Smooth muscle cell (in vitro differentiated cells): ENCODE measurements around the gene EFL1. TPM values are rescaled to one million over a fixed set of nuclear protein-coding genes. Genes with fewer than 3 reads are reported as not detected.

ENCODE experiments used
- DNase-seq: peaks from one replicate; lab custom pipeline; 2025; ENCODE audit not compliant: unreplicated experiment; lab: John Stamatoyannopoulos, UW
- H2AFZ ChIP-seq: fragments of 200-600 bp; sonication (generic); 2 replicates; pipeline ENCODE4 v1.6.0; 2016; ENCODE audit warnings: antibody characterized with exemption, low read depth, mild to moderate bottlenecking
- H3F3A ChIP-seq: fragments of 200-600 bp; sonication (generic); 2 replicates; pipeline ENCODE4 v1.6.0; 2017; ENCODE audit warnings: antibody characterized with exemption, low read depth
- H3K27ac ChIP-seq: fragments of 200-600 bp; sonication (generic); 2 replicates; pipeline ENCODE4 v1.5.1; 2016; ENCODE audit warnings: low read depth, mild to moderate bottlenecking
- H3K27me3 ChIP-seq: fragments of 200-600 bp; sonication (generic); 2 replicates; pipeline ENCODE4 v1.6.1; 2016; ENCODE audit warnings: low read depth, mild to moderate bottlenecking
- H3K36me3 ChIP-seq: fragments of 200-600 bp; sonication (generic); 2 replicates; pipeline ENCODE4 v1.5.1; 2016; ENCODE audit warnings: low read depth
- H3K4me1 ChIP-seq: fragments of 200-600 bp; sonication (generic); 2 replicates; pipeline ENCODE4 v1.5.1; 2016; ENCODE audit warnings: low read depth
- H3K4me2 ChIP-seq: fragments of 200-600 bp; sonication (generic); 2 replicates; pipeline ENCODE4 v1.6.0; 2016; ENCODE audit warnings: mild to moderate bottlenecking
- H3K4me3 ChIP-seq: fragments of 200-600 bp; sonication (generic); 2 replicates; pipeline ENCODE4 v1.5.1; 2016; ENCODE audit warnings: mild to moderate bottlenecking
- H3K79me2 ChIP-seq: fragments of 200-600 bp; sonication (generic); 2 replicates; pipeline ENCODE4 v1.6.0; 2016; ENCODE audit warnings: low read depth, mild to moderate bottlenecking
- H3K9ac ChIP-seq: fragments of 200-600 bp; sonication (generic); 2 replicates; pipeline ENCODE4 v1.6.0; 2016; ENCODE audit warnings: low read depth
- H3K9me3 ChIP-seq: fragments of 200-600 bp; sonication (generic); replicated peaks from 2 replicates; pipeline ENCODE4 v1.5.1; 2016; ENCODE audit warnings: low read depth
- H4K20me1 ChIP-seq: fragments of 200-600 bp; sonication (generic); 2 replicates; pipeline ENCODE4 v1.6.0; 2016; ENCODE audit warnings: low read depth
- WGBS: methylation state at CpG from one replicate; pipeline ENCODE4 v1.1.7; 2016; ENCODE audit warnings: low lambda C conversion rate; 5-methylcytosine and 5-hydroxymethylcytosine counted together
- polyA plus RNA-seq: library from polyadenylated mRNA; unstranded; fragments of >200 nt; fragmentation: Nextera tagmentation; extraction: Ambion mirVana; gene quantifications from 2 replicates; pipeline ENCODE4 v1.2.1, GENCODE V29; 2016
- total RNA-seq: library from RNA; depleted of rRNA; stranded (reverse); fragments of >200 nt; gene quantifications from 2 replicates; pipeline ENCODE4 v1.2.3, GENCODE V29; 2014
- TF ChIP-seq, protein P1 (sequence below): fragments of 200-600 bp; sonication (generic); IDR thresholded peaks from 2 replicates; pipeline ENCODE4 v1.5.1; 2017; ENCODE audit warnings: borderline replicate concordance, mild to moderate bottlenecking, antibody characterized with exemption; ENCODE audit not compliant: insufficient read depth, poor library complexity, severe bottlenecking

EFL1 gene
- total and polyA plus RNA-seq, 2 experiments from 2014 or later, result 4.5 to 12.8 TPM

DNA sequence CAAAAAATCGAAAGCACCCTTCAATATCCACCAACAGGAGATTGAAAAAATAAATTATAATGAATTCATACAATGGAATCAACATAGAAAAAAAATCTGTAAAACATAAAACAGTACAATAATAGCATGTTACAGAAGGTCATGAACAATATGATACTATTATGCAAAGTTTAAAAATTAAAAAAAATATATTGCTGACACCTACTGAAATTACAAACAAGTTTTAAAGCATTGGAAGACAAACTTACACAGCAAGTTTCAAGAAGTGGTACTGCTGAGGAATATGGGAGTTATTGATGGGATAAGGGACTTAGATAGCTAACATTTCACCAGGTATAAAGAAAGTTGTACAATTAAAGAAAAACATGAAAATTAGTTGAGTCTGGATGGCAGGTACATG lies 89.4 kb downstream of the EFL1 start:
- no peaks in the 10 kb centered on the region for H3F3A ChIP-seq
- WGBS, result 94% methylated on average over 1 of the region's 1 CpG
- no peak overlapping the region for H3K4me2 ChIP-seq
- H3K36me3 ChIP-seq, result no peaks in the 10 kb centered on the region
- H3K27me3 ChIP-seq, result no peaks in the 10 kb centered on the region
- H3K9ac ChIP-seq, result no peak overlapping the region
- no peaks in the 10 kb centered on the region for H3K9me3 ChIP-seq
- no peaks in the 10 kb centered on the region for H3K4me1 ChIP-seq
- H4K20me1 ChIP-seq, result no peaks in the 10 kb centered on the region
- no peak overlapping the region for H3K4me3 ChIP-seq
- no peaks in the 10 kb centered on the region for H3K79me2 ChIP-seq
- peak overlapping the region; percentile 26 for H3K27ac ChIP-seq
- no peak overlapping the region for H2AFZ ChIP-seq
- TF ChIP-seq, protein P1, sequence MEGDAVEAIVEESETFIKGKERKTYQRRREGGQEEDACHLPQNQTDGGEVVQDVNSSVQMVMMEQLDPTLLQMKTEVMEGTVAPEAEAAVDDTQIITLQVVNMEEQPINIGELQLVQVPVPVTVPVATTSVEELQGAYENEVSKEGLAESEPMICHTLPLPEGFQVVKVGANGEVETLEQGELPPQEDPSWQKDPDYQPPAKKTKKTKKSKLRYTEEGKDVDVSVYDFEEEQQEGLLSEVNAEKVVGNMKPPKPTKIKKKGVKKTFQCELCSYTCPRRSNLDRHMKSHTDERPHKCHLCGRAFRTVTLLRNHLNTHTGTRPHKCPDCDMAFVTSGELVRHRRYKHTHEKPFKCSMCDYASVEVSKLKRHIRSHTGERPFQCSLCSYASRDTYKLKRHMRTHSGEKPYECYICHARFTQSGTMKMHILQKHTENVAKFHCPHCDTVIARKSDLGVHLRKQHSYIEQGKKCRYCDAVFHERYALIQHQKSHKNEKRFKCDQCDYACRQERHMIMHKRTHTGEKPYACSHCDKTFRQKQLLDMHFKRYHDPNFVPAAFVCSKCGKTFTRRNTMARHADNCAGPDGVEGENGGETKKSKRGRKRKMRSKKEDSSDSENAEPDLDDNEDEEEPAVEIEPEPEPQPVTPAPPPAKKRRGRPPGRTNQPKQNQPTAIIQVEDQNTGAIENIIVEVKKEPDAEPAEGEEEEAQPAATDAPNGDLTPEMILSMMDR, result no peak
- DNase-seq, result no peak

DNA sequence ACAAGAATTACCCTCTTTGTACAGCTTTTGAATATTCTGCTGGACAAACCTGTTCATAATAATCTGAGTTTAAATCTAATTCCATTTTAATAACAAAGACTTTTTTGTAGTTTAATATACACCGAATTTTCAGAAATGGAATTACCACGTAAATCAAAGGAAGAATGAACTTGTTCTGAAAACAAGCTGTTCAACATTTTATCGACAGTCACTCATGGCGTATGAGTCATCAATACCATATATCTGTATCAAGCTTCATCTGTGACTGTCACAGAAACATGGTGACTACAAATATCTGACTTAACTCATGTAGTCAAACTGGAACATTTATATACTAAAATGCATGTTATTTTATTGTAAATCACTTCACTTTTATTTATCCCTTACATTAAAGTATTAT lies 90.0 kb downstream of the EFL1 start:
- 90% methylated on average over 4 of the region's 4 CpGs for WGBS
- Histone ChIP-seq H3K36me3 (no peaks in the 10 kb centered on the region), H3K79me2 (no peaks in the 10 kb centered on the region), H3K4me2 (no peak overlapping the region), H3K9me3 (no peaks in the 10 kb centered on the region), H3K9ac (no peak overlapping the region), H2AFZ (no peak overlapping the region), H4K20me1 (no peaks in the 10 kb centered on the region), H3K27ac (peak overlapping the region; percentile 26), H3K4me1 (no peaks in the 10 kb centered on the region), H3K4me3 (no peak overlapping the region), H3F3A (no peaks in the 10 kb centered on the region), H3K27me3 (no peaks in the 10 kb centered on the region)
- no peak for DNase-seq
- TF ChIP-seq, protein P1, result no peak

DNA sequence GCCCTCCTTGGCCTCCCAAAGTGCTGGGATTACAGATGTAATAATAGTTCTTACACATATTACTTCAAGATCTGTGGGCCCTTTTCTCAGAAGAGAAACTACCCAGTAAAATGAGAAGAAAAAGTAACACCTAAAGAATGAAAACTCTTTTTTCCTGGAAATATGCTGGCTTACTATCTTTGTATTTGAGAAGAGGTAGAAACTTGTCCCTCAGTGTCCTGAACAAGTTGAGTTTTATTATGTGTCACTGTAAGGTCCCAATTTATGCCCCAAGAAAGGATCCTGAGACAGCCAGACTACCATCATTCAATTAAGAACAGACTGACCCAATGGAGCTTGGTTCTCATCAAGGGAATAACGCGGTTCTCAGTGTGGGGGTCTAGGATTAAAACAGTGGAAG lies 93.8 kb downstream of the EFL1 start:
- TF ChIP-seq, protein P1, result no peak
- Histone ChIP-seq H3K27me3 (no peaks in the 10 kb centered on the region), H3K9ac (no peak overlapping the region), H3K4me1 (no peaks in the 10 kb centered on the region), H3K36me3 (no peaks in the 10 kb centered on the region), H3K4me3 (no peak overlapping the region), H2AFZ (no peak overlapping the region), H3K9me3 (no peaks in the 10 kb centered on the region), H3K4me2 (no peak overlapping the region), H3K79me2 (no peaks in the 10 kb centered on the region), H3F3A (no peaks in the 10 kb centered on the region), H3K27ac (no peak overlapping the region), H4K20me1 (no peaks in the 10 kb centered on the region)
- no peak for DNase-seq
- 97% methylated on average over 2 of the region's 2 CpGs for WGBS

GRCh38 chr15:82168296-82168695 lies 94.2 kb downstream of the EFL1 start:
- Histone ChIP-seq H3K36me3 (no peaks in the 10 kb centered on the region), H2AFZ (no peak overlapping the region), H3K4me3 (no peak overlapping the region), H3K4me1 (no peaks in the 10 kb centered on the region), H3K9me3 (no peaks in the 10 kb centered on the region), H3K9ac (no peak overlapping the region), H3K4me2 (no peak overlapping the region), H3K27ac (no peak overlapping the region), H3K27me3 (no peaks in the 10 kb centered on the region), H3K79me2 (no peaks in the 10 kb centered on the region), H3F3A (no peaks in the 10 kb centered on the region), H4K20me1 (no peaks in the 10 kb centered on the region)
- DNase-seq, result no peak
- WGBS, result 91% methylated on average over 8 of the region's 8 CpGs
- TF ChIP-seq, protein P1, result no peak
